Measurements from ENCODE around the gene TBC1D5. TPM values are rescaled to one million over a fixed set of nuclear protein-coding genes. Genes with fewer than 3 reads are reported as not detected.

The TBC1D5 gene
- total and polyA plus RNA-seq, 2 of the 8 experiments (the other 6 are each of a cell fraction or from before 2014, with no cell fraction given), result 11.0 to 22.9 TPM

DNA sequence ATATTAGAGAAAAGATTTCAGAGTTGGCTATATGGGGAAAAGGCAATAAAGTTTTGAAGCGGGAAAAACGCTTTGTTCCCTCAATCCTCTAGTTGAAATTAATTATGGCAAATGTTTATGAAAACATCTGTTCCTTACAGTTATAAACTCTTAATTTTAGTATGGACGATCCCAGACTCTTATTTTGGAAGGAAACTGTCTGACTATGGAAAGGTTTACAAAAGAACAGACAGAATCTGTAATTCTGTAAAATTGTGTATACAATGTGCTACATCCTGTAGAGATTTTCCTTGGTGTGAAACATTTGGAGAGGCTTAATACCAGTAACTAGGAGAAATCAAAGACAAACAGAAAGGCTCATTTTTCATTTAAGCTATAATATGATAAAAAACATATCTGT is 311.8 kb downstream of the TBC1D5 start:
- WGBS, 2 experiments (ENCODE audit: extremely low coverage in 1 of 2, insufficient coverage in 1 of 2, insufficient read length in 1 of 2, insufficient replicate concordance in 2 of 2, low coverage in 1 of 2, low lambda C conversion rate in 2 of 2, missing lambda C conversion rate in 1 of 2), result 81% methylated on average over 3 of the region's 3 CpGs; no CpG with 5 or more reads in 1 of the 2 experiments
- FAIRE-seq, result no peak
- no peak overlapping the region for H4K8ac ChIP-seq (ENCODE audit: extremely low read depth, insufficient read depth, low read length)
- TF ChIP-seq POLR2AphosphoS5 (IDR thresholded peaks at IDR 0.05; ENCODE audit: low read depth, low read length) (no peak), CHD1 (IDR thresholded peaks at IDR 0.05; ENCODE audit: low read depth, low read length) (no peak), JUND (IDR thresholded peaks at IDR 0.05; ENCODE audit: low read length) (no peak), SIRT6 (IDR thresholded peaks at IDR 0.05; ENCODE audit: low read length) (no peak), CHD2 (IDR thresholded peaks at IDR 0.05; ENCODE audit: low read length) (no peak), TCF12 (IDR thresholded peaks at IDR 0.05; ENCODE audit: low read depth, low read length) (no peak), HDAC6 (IDR thresholded peaks at IDR 0.05; ENCODE audit: low read depth, low read length) (no peak), TBP (IDR thresholded peaks at IDR 0.05; ENCODE audit: low read depth, low read length) (no peak), CBX8 (IDR thresholded peaks at IDR 0.05; ENCODE audit: borderline replicate concordance, low read depth, low read length) (no peak), SRF (IDR thresholded peaks at IDR 0.05; ENCODE audit: low read depth, low read length) (no peak), RBBP5 (IDR thresholded peaks at IDR 0.05; ENCODE audit: borderline replicate concordance, low read depth, low read length) (no peak), HDAC2 (IDR thresholded peaks at IDR 0.05; ENCODE audit: borderline replicate concordance in 1 of 2, low read depth in 2 of 2, low read length in 2 of 2) (no peak), POLR2A (IDR thresholded peaks at IDR 0.05; ENCODE audit: control extremely low read depth in 1 of 2, low read depth in 2 of 2, low read length in 2 of 2) (no peak)
- TF ChIP-seq, protein P1, sequence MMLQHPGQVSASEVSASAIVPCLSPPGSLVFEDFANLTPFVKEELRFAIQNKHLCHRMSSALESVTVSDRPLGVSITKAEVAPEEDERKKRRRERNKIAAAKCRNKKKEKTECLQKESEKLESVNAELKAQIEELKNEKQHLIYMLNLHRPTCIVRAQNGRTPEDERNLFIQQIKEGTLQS (IDR thresholded peaks at IDR 0.05; ENCODE audit: insufficient read depth, low read depth, low read length), result no peak

More for the DNA sequence above, 311.8 kb downstream of the TBC1D5 start:
- Histone ChIP-seq H3K4me3 (ENCODE audit: extremely low read depth in 1 of 4, insufficient read depth in 2 of 4, low read depth in 3 of 4, low read length in 4 of 4) (no peak overlapping the region), H4K20me1 (replicated peaks in 1 of 2; ENCODE audit: control insufficient read depth in 1 of 2, insufficient read depth in 2 of 2, low read length in 2 of 2) (no peaks in the 10 kb centered on the region), H3K9me3 (ENCODE audit: insufficient read depth in 2 of 2, low read depth in 1 of 2, low read length in 1 of 2) (no peaks in the 10 kb centered on the region), H3K36me3 (ENCODE audit: control insufficient read depth in 2 of 4, insufficient read depth in 4 of 4, low read length in 3 of 4) (no peaks in the 10 kb centered on the region), H2BK15ac (ENCODE audit: low read length) (no peak overlapping the region), H3K56ac (replicated peaks; ENCODE audit: insufficient read length, low read depth, low read length) (no peak overlapping the region), H3K79me2 (ENCODE audit: control insufficient read depth in 1 of 2, insufficient read depth in 2 of 2, low read length in 2 of 2) (no peaks in the 10 kb centered on the region), H2AFZ (ENCODE audit: low read length) (no peak overlapping the region), H3K4me2 (ENCODE audit: insufficient read depth in 1 of 2, low read depth in 2 of 2, low read length in 2 of 2) (no peak overlapping the region), H4K91ac (replicated peaks; ENCODE audit: insufficient read length, low read length) (no peak overlapping the region), H2BK120ac (replicated peaks; ENCODE audit: low read depth, low read length) (no peak overlapping the region), H2AK5ac (ENCODE audit: low read depth, low read length) (no peak overlapping the region), H4K5ac (ENCODE audit: insufficient read length, low read depth, low read length) (no peak overlapping the region), H2BK5ac (ENCODE audit: low read depth, low read length) (no peak overlapping the region), H3K9ac (replicated peaks in 1 of 4; ENCODE audit: extremely low read depth in 1 of 4, low read depth in 3 of 4, low read length in 3 of 4) (no peak overlapping the region), H3K4ac (replicated peaks; ENCODE audit: insufficient read length, low read depth, low read length) (no peak overlapping the region), H3K79me1 (ENCODE audit: low read depth, low read length) (no peaks in the 10 kb centered on the region), H2BK20ac (ENCODE audit: low read length) (no peak overlapping the region), H3K23ac (ENCODE audit: insufficient read length) (no peak overlapping the region), H3K23me2 (ENCODE audit: low read depth, low read length) (no peaks in the 10 kb centered on the region), H3K27ac (ENCODE audit: low read depth, low read length) (no peak overlapping the region), H3K4me1 (replicated peaks in 1 of 4; ENCODE audit: control insufficient read depth in 3 of 4, insufficient read depth in 4 of 4, low read length in 3 of 4) (peaks cover 0 to 5% (median 0%) of the 10 kb centered on the region in 4 experiments; a peak in 2 of 7 replicates), H3K14ac (ENCODE audit: insufficient read length) (no peak overlapping the region), H2BK12ac (ENCODE audit: low read depth, low read length) (no peak overlapping the region), H3K27me3 (replicated peaks in 1 of 4; ENCODE audit: control insufficient read depth in 3 of 4, extremely low read depth in 1 of 4, insufficient read depth in 3 of 4, low read length in 3 of 4) (no peaks in the 10 kb centered on the region), H3K18ac (ENCODE audit: extremely low read depth, low read length) (no peak overlapping the region)
- no peak for DNase-seq (ENCODE audit: low read depth in 1 of 2, low spot score in 2 of 2)
- POLR2A ChIA-PET (ENCODE audit: partially characterized antibody), result no interaction called here
- CTCF ChIA-PET (ENCODE audit: partially characterized antibody), result interaction anchor here (0.7 to 2.4 kb wide), 6 partner anchors 9 to 411 kb away, joined by 3 to 12 read pairs (median 4); no protein-coding TSS in a partner anchor
